Trophoblast cell (in vitro differentiated cells and primary cell): Measurements from ENCODE around the gene MYO15A.

Source experiments
- DNase-seq, 2 donors: peaks; one replicate each; pipeline ENCODE4 v3.0.0-alpha.2; 2016
- H2AFZ ChIP-seq: 2 replicates; pipeline ENCODE4 v1.6.1; 2013; ENCODE audit warnings: low read length, moderate library complexity, mild to moderate bottlenecking; ENCODE audit not compliant: insufficient read depth, poor library complexity
- H2AK5ac ChIP-seq: 2 replicates; pipeline ENCODE4 v1.6.1; 2013; ENCODE audit warnings: mild to moderate bottlenecking, low read length
- H2BK120ac ChIP-seq: 2 replicates; pipeline ENCODE4 v1.6.1; 2013; ENCODE audit warnings: low read length, mild to moderate bottlenecking, moderate library complexity; ENCODE audit not compliant: insufficient read depth, poor library complexity
- H2BK12ac ChIP-seq: 2 replicates; pipeline ENCODE4 v1.6.1; 2013; ENCODE audit warnings: mild to moderate bottlenecking, low read length, moderate library complexity
- H2BK5ac ChIP-seq: 2 replicates; pipeline ENCODE4 v1.6.1; 2013; ENCODE audit warnings: low read length, low read depth, moderate library complexity, mild to moderate bottlenecking; ENCODE audit not compliant: poor library complexity
- H3K14ac ChIP-seq: 2 replicates; pipeline ENCODE4 v1.6.1; 2013; ENCODE audit warnings: mild to moderate bottlenecking, low read length
- H3K18ac ChIP-seq: 2 replicates; pipeline ENCODE4 v1.6.1; 2013; ENCODE audit warnings: mild to moderate bottlenecking, low read length
- H3K23ac ChIP-seq: 2 replicates; pipeline ENCODE4 v1.6.1; 2013; ENCODE audit warnings: low read length
- H3K27ac ChIP-seq: 2 replicates; pipeline ENCODE4 v1.5.1; 2013; ENCODE audit warnings: low read depth, mild to moderate bottlenecking, inconsistent platforms, low read length, moderate library complexity
- H3K27me3 ChIP-seq: 2 replicates; pipeline ENCODE4 v1.6.1; 2013; ENCODE audit warnings: inconsistent platforms, mild to moderate bottlenecking, low read length, moderate library complexity; ENCODE audit not compliant: insufficient read depth
- H3K36me3 ChIP-seq, 2 experiments: 1 replicate in 1 of 2; 2 replicates in 1 of 2; pipeline ENCODE4 v1.6.1; 2013; ENCODE audit warnings: low read length in 2 of 2, mild to moderate bottlenecking in 2 of 2, moderate library complexity in 1 of 2; ENCODE audit not compliant: insufficient read depth in 2 of 2, control insufficient read depth in 1 of 2
- H3K4ac ChIP-seq: 2 replicates; pipeline ENCODE4 v1.6.1; 2013; ENCODE audit warnings: low read depth, mild to moderate bottlenecking, low read length, moderate library complexity
- H3K4me1 ChIP-seq, 2 experiments: 1 replicate in 1 of 2; 2 replicates in 1 of 2; pipeline ENCODE4 v1.6.1; 2013; ENCODE audit warnings: low read length in 2 of 2, mild to moderate bottlenecking in 2 of 2, moderate library complexity in 1 of 2; ENCODE audit not compliant: insufficient read depth in 2 of 2, control insufficient read depth in 1 of 2
- H3K4me2 ChIP-seq: 2 replicates; pipeline ENCODE4 v1.6.1; 2013; ENCODE audit warnings: inconsistent platforms, mild to moderate bottlenecking, low read length, moderate library complexity
- H3K4me3 ChIP-seq: 2 replicates; pipeline ENCODE4 v1.5.1; 2013; ENCODE audit warnings: mild to moderate bottlenecking, low read depth, low read length, inconsistent platforms
- H3K79me1 ChIP-seq: one replicate; pipeline ENCODE4 v1.6.1; 2013; ENCODE audit warnings: low read length
- H3K79me2 ChIP-seq: 2 replicates; pipeline ENCODE4 v1.6.1; 2013; ENCODE audit warnings: low read length, mild to moderate bottlenecking; ENCODE audit not compliant: control insufficient read depth, insufficient read depth, poor library complexity
- H3K9ac ChIP-seq: 2 replicates; pipeline ENCODE4 v1.6.1; 2013; ENCODE audit warnings: mild to moderate bottlenecking, low read length
- H3K9me3 ChIP-seq: 2 replicates; pipeline ENCODE4 v1.6.1; 2013; ENCODE audit warnings: low read depth, mild to moderate bottlenecking, control low read depth, inconsistent platforms, low read length; ENCODE audit not compliant: insufficient read depth
- H4K12ac ChIP-seq: 2 replicates; pipeline ENCODE4 v1.6.1; 2013; ENCODE audit warnings: low read depth, mild to moderate bottlenecking, low read length, moderate library complexity
- H4K8ac ChIP-seq: 2 replicates; pipeline ENCODE4 v1.6.1; 2013; ENCODE audit warnings: low read depth, mild to moderate bottlenecking, low read length, moderate library complexity
- H4K91ac ChIP-seq: one replicate; pipeline ENCODE4 v1.6.1; 2013; ENCODE audit warnings: low read depth, mild to moderate bottlenecking, low read length, moderate library complexity
- WGBS: extraction: QIAGEN DNeasy Blood & Tissue Kit; methylation state at CpG from one replicate; pipeline ENCODE4 v1.1.7; 2013; ENCODE audit warnings: missing lambda C conversion rate; ENCODE audit not compliant: insufficient read length, insufficient coverage; ENCODE audit errors: extremely low coverage; 5-methylcytosine and 5-hydroxymethylcytosine counted together

Gene MYO15A

GRCh38 chr17:18074566-18075272, 33.8 kb upstream of the MYO15A start:
- Histone ChIP-seq H3K27me3 (no peaks in the 10 kb centered on the region), H4K91ac (no peak overlapping the region), H2BK5ac (no peak overlapping the region), H3K9ac (no peak overlapping the region), H3K27ac (no peak overlapping the region), H3K4me3 (no peak overlapping the region), H3K23ac (no peak overlapping the region), H3K14ac (no peak overlapping the region), H3K9me3 (no peaks in the 10 kb centered on the region), H4K8ac (no peak overlapping the region), H3K4me1 (no peaks in the 10 kb centered on the region), H2BK120ac (no peak overlapping the region), H2AFZ (no peak overlapping the region), H2BK12ac (no peak overlapping the region), H3K36me3 (no peaks in the 10 kb centered on the region), H3K79me2 (no peaks in the 10 kb centered on the region), H2AK5ac (no peak overlapping the region), H3K79me1 (no peaks in the 10 kb centered on the region), H3K4ac (no peak overlapping the region), H4K12ac (no peak overlapping the region), H3K4me2 (no peak overlapping the region), H3K18ac (no peak overlapping the region)
- no peak for DNase-seq
- no CpG with 5 or more reads among the region's 6 CpGs for WGBS

DNA sequence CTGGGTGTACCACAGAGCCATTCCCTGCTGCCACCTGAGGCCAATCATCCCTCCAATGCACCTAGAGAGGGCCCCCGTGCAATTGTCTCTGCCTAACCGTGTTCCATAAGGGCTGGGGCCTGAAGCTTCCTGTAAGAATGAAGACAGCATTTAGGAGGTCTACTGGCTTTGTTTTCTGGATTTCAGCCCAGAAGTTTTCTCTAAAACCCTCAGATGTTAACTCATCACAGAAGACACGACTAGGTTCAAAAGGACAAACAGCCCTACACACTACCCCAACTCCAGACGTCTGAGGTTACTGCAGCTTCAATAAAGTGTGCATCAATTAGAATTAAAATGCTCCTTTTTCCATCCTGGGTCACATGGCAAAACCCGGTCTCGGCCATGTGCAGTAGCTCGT, 31.6 kb upstream of the MYO15A start:
- no peak overlapping the region for H3K9ac ChIP-seq
- H3K9me3 ChIP-seq, result no peaks in the 10 kb centered on the region
- no peak overlapping the region for H2BK120ac ChIP-seq
- H3K18ac ChIP-seq, result no peak overlapping the region
- WGBS, result no CpG with 5 or more reads among the region's 7 CpGs
- H3K14ac ChIP-seq, result no peak overlapping the region
- no peaks in the 10 kb centered on the region for H3K27me3 ChIP-seq
- no peak overlapping the region for H2BK5ac ChIP-seq
- no peak overlapping the region for H3K23ac ChIP-seq
- no peak overlapping the region for H2BK12ac ChIP-seq
- H3K4ac ChIP-seq, result no peak overlapping the region
- no peak overlapping the region for H3K4me3 ChIP-seq
- H2AFZ ChIP-seq, result no peak overlapping the region
- H3K4me1 ChIP-seq, result peaks cover 0 to 2% of the 10 kb centered on the region in 2 experiments
- H3K79me2 ChIP-seq, result no peaks in the 10 kb centered on the region
- H3K36me3 ChIP-seq, result no peaks in the 10 kb centered on the region
- H4K12ac ChIP-seq, result no peak overlapping the region
- no peak overlapping the region for H4K8ac ChIP-seq
- no peak overlapping the region for H4K91ac ChIP-seq
- H3K4me2 ChIP-seq, result no peak overlapping the region
- H3K79me1 ChIP-seq, result no peaks in the 10 kb centered on the region
- no peak overlapping the region for H2AK5ac ChIP-seq
- no peak overlapping the region for H3K27ac ChIP-seq
- no peak for DNase-seq

DNA sequence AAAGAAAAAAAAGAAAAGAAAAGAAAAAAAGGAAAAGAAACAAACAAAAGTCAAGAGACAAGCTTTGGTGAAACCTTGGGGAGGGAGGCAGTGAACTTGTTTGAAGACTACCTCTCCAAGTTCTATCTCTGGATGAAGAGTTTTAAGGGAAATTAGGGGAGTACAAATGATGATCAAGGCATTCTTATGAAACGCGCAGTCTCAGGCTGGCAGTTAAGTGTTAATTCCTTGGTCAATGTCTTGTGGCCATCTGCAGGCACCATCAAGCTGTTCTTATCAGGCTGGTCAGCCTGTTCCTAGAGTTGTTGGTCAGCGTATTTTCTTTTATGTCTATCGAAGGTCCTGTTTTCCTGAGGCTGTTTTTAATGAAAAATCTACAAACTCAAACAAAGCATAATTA, 29.0 kb upstream of the MYO15A start:
- Histone ChIP-seq H3K4ac (no peak overlapping the region), H3K18ac (no peak overlapping the region), H3K4me2 (no peak overlapping the region), H3K79me1 (no peaks in the 10 kb centered on the region), H3K36me3 (no peaks in the 10 kb centered on the region), H3K27me3 (no peaks in the 10 kb centered on the region), H3K27ac (no peak overlapping the region), H3K79me2 (no peaks in the 10 kb centered on the region), H3K14ac (no peak overlapping the region), H3K9ac (no peak overlapping the region), H2AK5ac (no peak overlapping the region), H3K9me3 (no peaks in the 10 kb centered on the region), H3K4me3 (no peak overlapping the region), H4K12ac (no peak overlapping the region), H3K4me1 (peaks cover 0 to 2% of the 10 kb centered on the region in 2 experiments), H2BK120ac (no peak overlapping the region), H4K91ac (no peak overlapping the region), H2AFZ (no peak overlapping the region), H4K8ac (no peak overlapping the region), H2BK12ac (no peak overlapping the region), H2BK5ac (no peak overlapping the region), H3K23ac (no peak overlapping the region)
- no CpG with 5 or more reads among the region's 4 CpGs for WGBS
- DNase-seq, result no peak

- Histone ChIP-seq H3K79me1 (peaks cover 5% of the 10 kb centered on the region), H4K12ac (no peak overlapping the region), H2AK5ac (no peak overlapping the region), H2AFZ (no peak overlapping the region), H3K9ac (no peak overlapping the region), H3K14ac (no peak overlapping the region), H3K27me3 (no peaks in the 10 kb centered on the region), H3K36me3 (no peaks in the 10 kb centered on the region), H3K23ac (no peak overlapping the region), H2BK5ac (no peak overlapping the region), H3K9me3 (no peaks in the 10 kb centered on the region), H2BK120ac (no peak overlapping the region), H3K18ac (no peak overlapping the region), H3K79me2 (peaks cover 6% of the 10 kb centered on the region), H3K4me3 (no peak overlapping the region), H4K91ac (no peak overlapping the region), H2BK12ac (no peak overlapping the region), H3K4me2 (no peak overlapping the region), H3K4ac (no peak overlapping the region), H3K27ac (no peak overlapping the region), H4K8ac (no peak overlapping the region), H3K4me1 (peaks cover 2 to 6% of the 10 kb centered on the region in 2 experiments)
- no CpG with 5 or more reads among the region's 4 CpGs for WGBS
- DNase-seq, result peak; percentile 23 to 55
These were observed 24.3 kb upstream of the MYO15A start for GRCh38 chr17:18084256-18084655.
